ENCODE measurements around the gene SLC22A17.

DNA sequence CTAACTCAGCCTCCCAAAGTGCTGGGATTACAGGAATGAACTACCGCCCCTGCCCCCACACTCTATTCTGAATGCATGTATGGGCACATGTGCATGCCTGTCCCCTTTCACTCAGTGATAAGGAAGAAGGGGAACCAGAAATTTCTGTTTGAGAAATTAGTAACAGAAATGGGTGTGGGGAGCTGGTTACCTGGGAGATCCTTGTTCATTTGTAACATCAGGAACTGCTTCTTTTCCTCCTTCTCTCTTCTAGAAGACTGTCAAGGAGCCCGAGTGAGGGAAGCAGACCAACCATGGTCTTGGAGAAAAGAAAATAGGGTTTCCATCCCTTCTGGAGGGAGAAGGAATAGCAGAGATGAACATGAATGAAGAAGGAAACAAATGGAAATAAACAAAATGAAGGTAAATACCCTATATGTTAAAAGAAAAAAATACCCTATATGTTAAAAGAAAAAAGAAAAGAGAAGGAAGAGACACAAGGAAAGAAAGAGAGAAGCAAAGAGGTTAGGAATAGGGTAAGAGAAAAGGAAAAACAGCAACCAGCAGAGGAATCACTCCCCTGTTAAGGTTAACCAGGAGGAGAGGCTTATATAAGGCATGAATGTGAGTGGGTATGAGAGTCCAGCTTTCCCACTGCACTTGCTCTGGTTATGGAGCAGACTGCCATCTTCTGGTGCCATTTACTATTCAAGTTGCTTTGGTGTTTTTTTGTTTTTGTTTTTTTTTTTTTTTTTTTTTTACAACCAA lies 53.3 kb downstream of the SLC22A17 start:
- TF ChIP-seq BRCA1 (IDR thresholded peaks at IDR 0.05; ENCODE audit: low read depth, low read length): no peak
- TF ChIP-seq, protein P1, sequence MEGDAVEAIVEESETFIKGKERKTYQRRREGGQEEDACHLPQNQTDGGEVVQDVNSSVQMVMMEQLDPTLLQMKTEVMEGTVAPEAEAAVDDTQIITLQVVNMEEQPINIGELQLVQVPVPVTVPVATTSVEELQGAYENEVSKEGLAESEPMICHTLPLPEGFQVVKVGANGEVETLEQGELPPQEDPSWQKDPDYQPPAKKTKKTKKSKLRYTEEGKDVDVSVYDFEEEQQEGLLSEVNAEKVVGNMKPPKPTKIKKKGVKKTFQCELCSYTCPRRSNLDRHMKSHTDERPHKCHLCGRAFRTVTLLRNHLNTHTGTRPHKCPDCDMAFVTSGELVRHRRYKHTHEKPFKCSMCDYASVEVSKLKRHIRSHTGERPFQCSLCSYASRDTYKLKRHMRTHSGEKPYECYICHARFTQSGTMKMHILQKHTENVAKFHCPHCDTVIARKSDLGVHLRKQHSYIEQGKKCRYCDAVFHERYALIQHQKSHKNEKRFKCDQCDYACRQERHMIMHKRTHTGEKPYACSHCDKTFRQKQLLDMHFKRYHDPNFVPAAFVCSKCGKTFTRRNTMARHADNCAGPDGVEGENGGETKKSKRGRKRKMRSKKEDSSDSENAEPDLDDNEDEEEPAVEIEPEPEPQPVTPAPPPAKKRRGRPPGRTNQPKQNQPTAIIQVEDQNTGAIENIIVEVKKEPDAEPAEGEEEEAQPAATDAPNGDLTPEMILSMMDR (IDR thresholded peaks at IDR 0.05; ENCODE audit: control extremely low read depth in 1 of 3, insufficient read depth in 1 of 3, low read depth in 1 of 3, low read length in 3 of 3): no peak

Data from H1 (cell line).